ENCODE data around the gene LY6G5B. TPM values are rescaled to one million over a fixed set of nuclear protein-coding genes. Genes with fewer than 3 reads are reported as not detected.

The LY6G5B gene
- total and polyA plus RNA-seq, 7 donors: 0.60 to 10.0 (median 6.5) TPM; not detected in 1

- no peak for DNase-seq
- Histone ChIP-seq H3K4me3 (no peak overlapping the region), H3K9me3 (no peaks in the 10 kb centered on the region), H3K27me3 (no peaks in the 10 kb centered on the region), H3K4me1 (no peaks in the 10 kb centered on the region), H3K27ac (no peak overlapping the region), H3K36me3 (peaks cover 57 to 100% (median 94%) of the 10 kb centered on the region in 4 donors)
- TF ChIP-seq, protein P1, sequence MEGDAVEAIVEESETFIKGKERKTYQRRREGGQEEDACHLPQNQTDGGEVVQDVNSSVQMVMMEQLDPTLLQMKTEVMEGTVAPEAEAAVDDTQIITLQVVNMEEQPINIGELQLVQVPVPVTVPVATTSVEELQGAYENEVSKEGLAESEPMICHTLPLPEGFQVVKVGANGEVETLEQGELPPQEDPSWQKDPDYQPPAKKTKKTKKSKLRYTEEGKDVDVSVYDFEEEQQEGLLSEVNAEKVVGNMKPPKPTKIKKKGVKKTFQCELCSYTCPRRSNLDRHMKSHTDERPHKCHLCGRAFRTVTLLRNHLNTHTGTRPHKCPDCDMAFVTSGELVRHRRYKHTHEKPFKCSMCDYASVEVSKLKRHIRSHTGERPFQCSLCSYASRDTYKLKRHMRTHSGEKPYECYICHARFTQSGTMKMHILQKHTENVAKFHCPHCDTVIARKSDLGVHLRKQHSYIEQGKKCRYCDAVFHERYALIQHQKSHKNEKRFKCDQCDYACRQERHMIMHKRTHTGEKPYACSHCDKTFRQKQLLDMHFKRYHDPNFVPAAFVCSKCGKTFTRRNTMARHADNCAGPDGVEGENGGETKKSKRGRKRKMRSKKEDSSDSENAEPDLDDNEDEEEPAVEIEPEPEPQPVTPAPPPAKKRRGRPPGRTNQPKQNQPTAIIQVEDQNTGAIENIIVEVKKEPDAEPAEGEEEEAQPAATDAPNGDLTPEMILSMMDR (IDR thresholded peaks at IDR 0.05): no peak
- TF ChIP-seq POLR2A (IDR thresholded peaks at IDR 0.05) (no peak), POLR2AphosphoS5 (IDR thresholded peaks at IDR 0.05) (no peak), EP300 (IDR thresholded peaks at IDR 0.05) (no peak)
- 85 to 93% methylated on average over 7 of the region's 7 CpGs for WGBS, 2 donors
- intact Hi-C loops (cut with DNase I): no loop called here
Observed at GRCh38 chr6:31629014-31629413, 40.8 kb upstream of the LY6G5B start.

- WGBS, 2 donors: 90 to 95% methylated on average over 25 of the region's 25 CpGs
- no peak overlapping the region for H3K4me3 ChIP-seq
Observed at GRCh38 chr6:31630177-31630934, 39.4 kb upstream of the LY6G5B start.

GRCh38 chr6:31631209-31631608 lies 38.6 kb upstream of the LY6G5B start:
- Histone ChIP-seq H3K9me3 (no peaks in the 10 kb centered on the region), H3K4me3 (no peak overlapping the region), H3K27me3 (no peaks in the 10 kb centered on the region), H3K36me3 (peaks cover 61 to 100% (median 94%) of the 10 kb centered on the region in 4 donors), H3K27ac (no peak overlapping the region), H3K4me1 (no peaks in the 10 kb centered on the region)
- intact Hi-C loops (cut with DNase I): no loop called here
- 89 to 90% methylated on average over 16 of the region's 16 CpGs for WGBS, 2 donors
- TF ChIP-seq POLR2AphosphoS5 (IDR thresholded peaks at IDR 0.05) (no peak), POLR2A (IDR thresholded peaks at IDR 0.05) (no peak), EP300 (IDR thresholded peaks at IDR 0.05) (no peak)
- TF ChIP-seq, protein P1 (IDR thresholded peaks at IDR 0.05): no peak
- no peak for DNase-seq

More at GRCh38 chr6:31630177-31630934, 39.4 kb upstream of the LY6G5B start:
- no peak for DNase-seq
- H3K27me3 ChIP-seq: no peaks in the 10 kb centered on the region
- no peaks in the 10 kb centered on the region for H3K9me3 ChIP-seq
- no peaks in the 10 kb centered on the region for H3K4me1 ChIP-seq
- intact Hi-C loops (cut with DNase I): no loop called here
- H3K36me3 ChIP-seq: peaks cover 58 to 100% (median 94%) of the 10 kb centered on the region in 4 donors
- no peak overlapping the region for H3K27ac ChIP-seq
- no peak for TF ChIP-seq EP300 (IDR thresholded peaks at IDR 0.05)
- peak in 1 of 4 donors; percentile 10 for TF ChIP-seq POLR2AphosphoS5 (IDR thresholded peaks at IDR 0.05)
- TF ChIP-seq, protein P1 (IDR thresholded peaks at IDR 0.05): no peak
- no peak for TF ChIP-seq POLR2A (IDR thresholded peaks at IDR 0.05)

- 90 to 93% methylated on average over 32 of the region's 32 CpGs for WGBS, 2 donors
- Histone ChIP-seq H3K27ac (peak overlapping the region in 2 of 4 donors; percentile 1 to 26), H3K27me3 (no peaks in the 10 kb centered on the region), H3K9me3 (no peaks in the 10 kb centered on the region), H3K4me1 (no peaks in the 10 kb centered on the region), H3K4me3 (no peak overlapping the region), H3K36me3 (peaks cover 67 to 100% (median 94%) of the 10 kb centered on the region in 4 donors)
- no peak for DNase-seq
- intact Hi-C loops (cut with DNase I): no loop called here
- TF ChIP-seq POLR2A (IDR thresholded peaks at IDR 0.05): no peak
- TF ChIP-seq POLR2AphosphoS5 (IDR thresholded peaks at IDR 0.05): no peak
- no peak for TF ChIP-seq EP300 (IDR thresholded peaks at IDR 0.05)
- TF ChIP-seq, protein P1 (IDR thresholded peaks at IDR 0.05): no peak
Observed at GRCh38 chr6:31631681-31632278, 38.0 kb upstream of the LY6G5B start.

Measured in sigmoid colon (tissue), 7 donors.